Transverse colon (tissue), 4 donors: Measurements from ENCODE around the gene ADGRA1. TPM values are rescaled to one million over a fixed set of nuclear protein-coding genes. Genes with fewer than 3 reads are reported as not detected.

Experiments used
- DNase-seq: peaks from one replicate; pipeline ENCODE4 v3.0.0-alpha.2; 2019
- H3K27ac ChIP-seq, 4 donors: fragments of 200-600 bp; sonication (generic); 2 replicates each; pipeline ENCODE4 v1.5.1; 2016 to 2018; ENCODE audit warnings: inconsistent platforms in 4 of 4
- H3K27me3 ChIP-seq: fragments of 200-600 bp; sonication (generic); 2 replicates; pipeline ENCODE4 v1.5.1; 2017; ENCODE audit warnings: inconsistent platforms
- H3K36me3 ChIP-seq, 4 donors: fragments of 200-600 bp; sonication (generic); 2 replicates each; pipeline ENCODE4 v1.5.1; 2017 to 2019; ENCODE audit warnings: inconsistent platforms in 4 of 4
- H3K4me1 ChIP-seq, 4 donors: fragments of 200-600 bp; sonication (generic); 2 replicates each; pipeline ENCODE4 v1.5.1; 2017 to 2020; ENCODE audit warnings: inconsistent platforms in 4 of 4
- H3K4me3 ChIP-seq, 4 donors: fragments of 200-600 bp; sonication (generic); 1 replicate in 1 of 4; 2 replicates in 3 of 4; pipeline versions ENCODE4 v1.5.1 to v1.6.1; 2017 to 2019; ENCODE audit warnings: inconsistent platforms in 4 of 4
- H3K9me3 ChIP-seq, 2 donors: fragments of 200-600 bp; sonication (generic); 2 replicates each; pipeline ENCODE4 v1.5.1; 2017 to 2019; ENCODE audit warnings: inconsistent platforms in 2 of 2
- EP300 ChIP-seq: sonication (generic); formaldehyde crosslinking; IDR thresholded peaks from one replicate; pipeline ENCODE4 v1.6.1; 2017; ENCODE audit warnings: antibody characterized with exemption, low read depth
- POLR2A ChIP-seq: fragments of 450-650 bp; IDR thresholded peaks from one replicate; pipeline ENCODE4 v1.6.1; 2016; ENCODE audit warnings: antibody characterized with exemption, mild to moderate bottlenecking, moderate library complexity
- POLR2AphosphoS5 ChIP-seq, 3 donors: sonication (generic); formaldehyde crosslinking; IDR thresholded peaks; one replicate each; pipeline ENCODE4 v1.6.1; 2016; ENCODE audit warnings: antibody characterized with exemption in 3 of 3
- whole genome bisulfite sequencing, 2 donors: methylation state at CpG; one replicate each; pipeline ENCODE4 v1.1.5; 2018; ENCODE audit warnings: low coverage in 1 of 2; 5-methylcytosine and 5-hydroxymethylcytosine counted together
- in situ Hi-C, 4 donors: fragments of 200-750 bp; cut with MboI; loops; one replicate each; pipeline versions ENCODE4 v1.15.0 to v1.15.1; 2017; ENCODE audit warnings: low sequenced_read_pairs in 3 of 4, low pct_ligation_motif_present in 1 of 4, low pct_unique_long_range_greater_than_20kb in 1 of 4
- intact Hi-C: fragments of 100-400 bp; cut with DNase I; formaldehyde crosslinking; loops from one replicate; pipeline ENCODE4 v1.15.1; 2023; ENCODE audit warnings: low total_unique reads
- total RNA-seq, 4 donors: library from RNA; depleted of rRNA; stranded (reverse); fragments of >200 nt; gene quantifications; one replicate each; pipeline ENCODE4 v1.1.0, GENCODE V29; 2016
- TF ChIP-seq, protein P1 (sequence below), 5 experiments: fragments of 200-600 bp in 3 of 5; fragments of 450-650 bp in 2 of 5; sonication (generic) in 3 of 5; IDR thresholded peaks; 1 replicate in 2 of 5; 2 replicates in 3 of 5; pipeline ENCODE4 v1.5.1; 2016 to 2017; ENCODE audit warnings: antibody characterized with exemption in 5 of 5, inconsistent platforms in 3 of 5, mild to moderate bottlenecking in 2 of 5, moderate library complexity in 1 of 5

ADGRA1 gene
- total RNA-seq, 4 donors from 2014 or later = 0.16 TPM; not detected in 3

DNA sequence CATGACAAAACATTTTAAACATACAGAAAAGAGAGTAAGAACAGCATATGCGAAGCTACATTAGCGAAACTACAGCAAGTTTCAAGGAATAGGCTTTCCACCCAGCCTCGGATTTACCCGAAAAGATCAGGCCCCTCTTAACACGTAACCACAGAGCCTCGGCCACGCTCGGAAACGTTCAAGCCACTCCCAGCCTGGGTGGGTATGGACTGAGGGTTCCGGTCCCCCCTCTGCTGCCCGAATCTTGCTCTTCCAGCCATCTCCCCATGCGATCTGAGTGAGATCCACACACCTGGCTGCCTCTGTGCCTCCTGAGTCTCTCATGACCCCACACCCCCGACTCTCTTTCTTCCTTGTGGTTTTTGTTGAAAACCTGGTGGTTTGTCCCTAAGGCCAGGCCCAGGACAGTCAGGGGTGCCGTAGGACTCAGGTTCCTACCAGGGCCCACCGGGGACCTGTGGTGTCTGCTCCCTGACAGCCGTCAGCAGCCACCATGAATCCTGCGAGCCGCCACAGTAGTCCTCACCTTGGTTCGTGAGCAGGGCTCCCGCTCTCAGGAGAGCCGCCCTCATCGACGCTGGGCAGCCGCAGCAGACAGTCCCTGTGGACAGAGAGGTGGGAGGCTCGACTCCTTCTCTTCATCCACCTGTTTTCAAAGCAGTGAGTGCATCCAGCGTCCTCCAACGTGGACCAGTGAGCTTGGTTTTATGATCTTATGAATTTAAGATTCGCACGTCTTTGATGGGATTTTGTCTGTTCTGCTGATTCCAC is 90.8 kb downstream of the ADGRA1 start:
- DNase-seq = no peak
- Histone ChIP-seq H3K4me3 (no peak overlapping the region), H3K27me3 (no peaks in the 10 kb centered on the region), H3K4me1 (no peaks in the 10 kb centered on the region), H3K9me3 (no peaks in the 10 kb centered on the region), H3K36me3 (no peaks in the 10 kb centered on the region), H3K27ac (no peak overlapping the region)
- in situ Hi-C loops = no loop called here
- intact Hi-C loops = no loop called here
- WGBS, 2 donors = 87 to 88% methylated on average over 5 to 28 of the region's 29 CpGs
- TF ChIP-seq EP300 (no peak), POLR2A (no peak), POLR2AphosphoS5 (IDR thresholded peaks at IDR 0.05) (no peak)
- TF ChIP-seq, protein P1, sequence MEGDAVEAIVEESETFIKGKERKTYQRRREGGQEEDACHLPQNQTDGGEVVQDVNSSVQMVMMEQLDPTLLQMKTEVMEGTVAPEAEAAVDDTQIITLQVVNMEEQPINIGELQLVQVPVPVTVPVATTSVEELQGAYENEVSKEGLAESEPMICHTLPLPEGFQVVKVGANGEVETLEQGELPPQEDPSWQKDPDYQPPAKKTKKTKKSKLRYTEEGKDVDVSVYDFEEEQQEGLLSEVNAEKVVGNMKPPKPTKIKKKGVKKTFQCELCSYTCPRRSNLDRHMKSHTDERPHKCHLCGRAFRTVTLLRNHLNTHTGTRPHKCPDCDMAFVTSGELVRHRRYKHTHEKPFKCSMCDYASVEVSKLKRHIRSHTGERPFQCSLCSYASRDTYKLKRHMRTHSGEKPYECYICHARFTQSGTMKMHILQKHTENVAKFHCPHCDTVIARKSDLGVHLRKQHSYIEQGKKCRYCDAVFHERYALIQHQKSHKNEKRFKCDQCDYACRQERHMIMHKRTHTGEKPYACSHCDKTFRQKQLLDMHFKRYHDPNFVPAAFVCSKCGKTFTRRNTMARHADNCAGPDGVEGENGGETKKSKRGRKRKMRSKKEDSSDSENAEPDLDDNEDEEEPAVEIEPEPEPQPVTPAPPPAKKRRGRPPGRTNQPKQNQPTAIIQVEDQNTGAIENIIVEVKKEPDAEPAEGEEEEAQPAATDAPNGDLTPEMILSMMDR (IDR thresholded peaks at IDR 0.05) = no peak

DNA sequence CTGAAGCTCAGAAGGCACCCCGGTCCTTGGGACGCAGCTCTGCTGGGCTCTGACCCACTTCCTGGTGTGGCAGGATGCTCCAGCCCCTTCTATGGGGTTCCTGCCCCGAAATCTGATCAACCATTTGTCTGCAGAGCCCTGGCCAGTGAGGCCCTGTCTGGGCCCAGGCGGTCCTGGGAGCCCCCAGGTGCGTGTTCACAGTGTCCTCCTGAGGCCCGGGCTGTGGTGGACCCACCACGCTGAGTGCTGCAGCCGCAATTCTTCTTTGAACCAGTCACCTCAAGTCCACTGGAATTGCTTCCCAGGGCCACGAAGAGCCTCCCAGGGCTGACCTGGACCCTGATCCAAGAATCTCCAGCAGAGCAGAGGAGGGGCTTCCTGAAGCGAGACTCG is 91.4 kb downstream of the ADGRA1 start:
- TF ChIP-seq EP300 = no peak
- TF ChIP-seq, protein P1 (IDR thresholded peaks at IDR 0.05) = no peak
- TF ChIP-seq POLR2AphosphoS5 (IDR thresholded peaks at IDR 0.05) = no peak
- no peak for TF ChIP-seq POLR2A
- DNase-seq = no peak
- 92% methylated on average over 10 of the region's 11 CpGs; no CpG with 5 or more reads in 1 of the 2 donors for WGBS, 2 donors
- in situ Hi-C loops = no loop called here
- Histone ChIP-seq H3K4me3 (no peak overlapping the region), H3K36me3 (no peaks in the 10 kb centered on the region), H3K27me3 (no peaks in the 10 kb centered on the region), H3K9me3 (no peaks in the 10 kb centered on the region), H3K4me1 (no peaks in the 10 kb centered on the region), H3K27ac (no peak overlapping the region)
- intact Hi-C loops = no loop called here

DNA sequence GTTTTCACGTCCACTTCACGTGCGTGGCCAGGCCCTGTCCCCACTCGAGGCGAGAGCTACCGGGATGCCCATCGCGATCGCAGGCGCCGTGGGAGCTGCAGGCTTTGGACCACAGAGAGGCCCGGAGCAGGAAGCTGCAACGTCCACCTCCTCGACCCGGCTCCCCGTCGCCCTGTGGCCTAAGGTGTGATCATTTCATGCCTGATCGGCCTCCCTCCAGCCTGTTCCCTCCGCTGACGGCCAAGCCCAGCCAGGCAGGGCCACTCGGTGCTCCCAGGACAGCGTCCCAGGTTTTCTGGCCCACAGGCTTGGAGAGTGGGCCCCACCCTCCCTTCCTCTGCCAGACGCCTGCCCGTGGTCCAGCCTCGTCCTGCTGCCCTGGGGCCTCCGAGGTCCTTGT is 91.9 kb downstream of the ADGRA1 start:
- no peak for DNase-seq
- 74% methylated on average over 20 of the region's 26 CpGs; no CpG with 5 or more reads in 1 of the 2 donors for WGBS, 2 donors
- TF ChIP-seq EP300 (no peak), POLR2AphosphoS5 (IDR thresholded peaks at IDR 0.05) (no peak), POLR2A (no peak)
- TF ChIP-seq, protein P1 (IDR thresholded peaks at IDR 0.05) = no peak
- Histone ChIP-seq H3K4me1 (no peaks in the 10 kb centered on the region), H3K27me3 (no peaks in the 10 kb centered on the region), H3K4me3 (no peak overlapping the region), H3K36me3 (no peaks in the 10 kb centered on the region), H3K9me3 (no peaks in the 10 kb centered on the region), H3K27ac (no peak overlapping the region)
- intact Hi-C loops (no loop called here), in situ Hi-C loops (no loop called here)

DNA sequence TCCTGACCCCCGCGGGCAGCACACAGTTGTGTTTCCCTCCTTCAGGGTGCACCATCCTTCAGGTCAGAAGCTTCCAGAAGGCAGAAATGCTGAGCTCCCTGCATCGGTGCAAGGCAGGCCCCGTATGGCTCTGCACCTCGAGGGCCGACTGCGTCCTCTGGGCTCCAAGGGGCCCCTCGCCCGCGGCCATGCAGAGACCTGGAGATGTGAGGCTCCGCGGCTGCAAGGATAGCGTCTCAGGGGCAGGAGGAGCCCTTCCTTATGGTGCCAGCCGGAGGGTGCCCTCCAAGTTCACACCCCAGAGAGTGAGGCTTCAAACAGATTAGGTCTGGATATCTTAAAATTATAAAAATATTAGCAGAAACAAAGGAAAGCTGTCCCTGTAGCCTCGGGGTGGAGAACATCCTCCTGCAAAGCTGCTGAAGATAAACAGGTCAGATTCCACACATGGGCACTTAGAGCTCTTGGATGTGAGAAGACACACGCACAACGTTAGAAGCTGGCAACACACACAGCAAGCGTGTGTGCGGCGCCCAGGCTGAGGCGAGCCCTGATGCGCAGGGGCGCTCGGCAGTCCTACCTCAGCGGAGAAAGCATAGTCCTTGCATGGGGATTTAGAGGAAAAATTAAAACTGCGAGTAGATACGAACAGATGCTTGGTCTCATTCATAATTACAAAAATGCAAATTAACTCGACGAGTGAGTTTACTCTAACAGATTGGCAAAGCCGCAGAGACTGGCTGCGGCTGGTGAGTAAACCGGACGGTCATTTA is 92.7 kb downstream of the ADGRA1 start:
- H3K36me3 ChIP-seq = no peaks in the 10 kb centered on the region
- TF ChIP-seq POLR2AphosphoS5 (IDR thresholded peaks at IDR 0.05) (no peak), EP300 (no peak)
- no peak overlapping the region for H3K4me3 ChIP-seq
- in situ Hi-C loops (no loop called here), intact Hi-C loops (no loop called here)
- WGBS, 2 donors = 85 to 86% methylated on average over 17 to 33 of the region's 33 CpGs
- no peaks in the 10 kb centered on the region for H3K4me1 ChIP-seq
- no peaks in the 10 kb centered on the region for H3K9me3 ChIP-seq
- DNase-seq = no peak
- H3K27me3 ChIP-seq = no peaks in the 10 kb centered on the region
- no peak overlapping the region for H3K27ac ChIP-seq
